GM23248 (cell line): Measurements from ENCODE around the gene ZBTB42. TPM values are rescaled to one million over a fixed set of nuclear protein-coding genes. Genes with fewer than 3 reads are reported as not detected.

Experiments
- DNase-seq: peaks from one replicate; pipeline ENCODE4 v3.0.0-alpha.2; 2015
- H2AFZ ChIP-seq: fragments of 200-600 bp; sonication (generic); 2 replicates; pipeline ENCODE4 v1.6.1; 2016; ENCODE audit warnings: antibody characterized with exemption
- H3F3A ChIP-seq: fragments of 200-600 bp; sonication (generic); 2 replicates; pipeline ENCODE4 v1.6.1; 2016; ENCODE audit warnings: mild to moderate bottlenecking, antibody characterized with exemption, mixed run types; ENCODE audit not compliant: insufficient read depth
- H3K27ac ChIP-seq: fragments of 200-600 bp; sonication (generic); 2 replicates; pipeline ENCODE4 v1.5.1; 2016; ENCODE audit warnings: mild to moderate bottlenecking
- H3K27me3 ChIP-seq: fragments of 200-600 bp; sonication (generic); replicated peaks from 2 replicates; pipeline ENCODE4 v1.6.1; 2016; ENCODE audit warnings: mild to moderate bottlenecking; ENCODE audit not compliant: insufficient read depth
- H3K36me3 ChIP-seq: fragments of 200-600 bp; sonication (generic); 2 replicates; pipeline ENCODE4 v1.6.1; 2016; ENCODE audit warnings: low read depth, mild to moderate bottlenecking
- H3K4me1 ChIP-seq: fragments of 200-600 bp; sonication (generic); 2 replicates; pipeline ENCODE4 v1.6.1; 2016; ENCODE audit warnings: mild to moderate bottlenecking; ENCODE audit not compliant: insufficient read depth
- H3K4me2 ChIP-seq: fragments of 200-600 bp; sonication (generic); one replicate; pipeline ENCODE4 v1.6.1; 2016; ENCODE audit warnings: mild to moderate bottlenecking; ENCODE audit not compliant: unreplicated experiment
- H3K4me3 ChIP-seq: fragments of 200-600 bp; sonication (generic); 2 replicates; pipeline ENCODE4 v1.5.1; 2016; ENCODE audit warnings: mild to moderate bottlenecking
- H3K79me2 ChIP-seq: fragments of 200-600 bp; sonication (generic); 2 replicates; pipeline ENCODE4 v1.6.1; 2016; ENCODE audit warnings: mild to moderate bottlenecking; ENCODE audit not compliant: insufficient read depth
- H3K9ac ChIP-seq: fragments of 200-600 bp; sonication (generic); 2 replicates; pipeline ENCODE4 v1.6.1; 2016; ENCODE audit warnings: mild to moderate bottlenecking
- H3K9me2 ChIP-seq: fragments of 200-600 bp; sonication (generic); 2 replicates; pipeline ENCODE4 v1.6.1; 2016; ENCODE audit warnings: mixed run types, mild to moderate bottlenecking, moderate library complexity; ENCODE audit not compliant: insufficient read depth
- H3K9me3 ChIP-seq: fragments of 200-600 bp; sonication (generic); one replicate; pipeline ENCODE4 v1.6.1; 2017; ENCODE audit warnings: low read depth
- H4K20me1 ChIP-seq: fragments of 200-600 bp; sonication (generic); 2 replicates; pipeline ENCODE4 v1.6.0; 2016; ENCODE audit not compliant: insufficient read depth
- EZH2 ChIP-seq: fragments of 200-600 bp; sonication (generic); IDR thresholded peaks from 2 replicates; pipeline ENCODE4 v1.6.1; 2018; ENCODE audit warnings: antibody characterized with exemption, mild to moderate bottlenecking; ENCODE audit not compliant: insufficient read depth, poor library complexity, severe bottlenecking
- EZH2phosphoT487 ChIP-seq: fragments of 200-600 bp; sonication (generic); IDR thresholded peaks from 2 replicates; pipeline ENCODE4 v1.6.1; 2018; ENCODE audit warnings: antibody characterized with exemption, moderate library complexity, mild to moderate bottlenecking, low read depth; ENCODE audit not compliant: insufficient read depth
- WGBS, 2 experiments: methylation state at CpG; one replicate each; pipeline ENCODE4 v1.1.6; 2015 to 2017; ENCODE audit warnings: low lambda C conversion rate in 2 of 2, low coverage in 1 of 2; ENCODE audit errors: missing lambda C conversion rate in 2 of 2; 5-methylcytosine and 5-hydroxymethylcytosine counted together
- in situ Hi-C: fragments of 300-500 bp; cut with MboI; formaldehyde crosslinking; loops from 2 replicates; pipeline ENCODE4 v1.15.0; 2020
- polyA plus RNA-seq: library from polyadenylated mRNA; unstranded; fragments of >200 nt; fragmentation: Nextera tagmentation; extraction: Ambion mirVana; gene quantifications from 2 replicates; pipeline ENCODE4 v1.2.1, GENCODE V29; 2016
- total RNA-seq: library from RNA; depleted of rRNA; stranded (reverse); fragments of >200 nt; shearing (Covaris generic); gene quantifications from 2 replicates; pipeline ENCODE4 v1.2.3, GENCODE V29; 2014

The ZBTB42 gene
- total and polyA plus RNA-seq, 2 experiments from 2014 or later = 0.56 to 2.4 TPM

GRCh38 chr14:104777808-104778249 lies 23.1 kb upstream of the ZBTB42 start:
- Histone ChIP-seq H3K9me2 (no peaks in the 10 kb centered on the region), H2AFZ (no peak overlapping the region), H3K4me3 (no peak overlapping the region), H3K4me1 (no peaks in the 10 kb centered on the region), H3K27me3 (no peaks in the 10 kb centered on the region), H4K20me1 (no peaks in the 10 kb centered on the region), H3K4me2 (no peak overlapping the region), H3K9me3 (no peaks in the 10 kb centered on the region), H3K79me2 (no peaks in the 10 kb centered on the region), H3K36me3 (no peaks in the 10 kb centered on the region; the same call in 1 of the 2 replicates), H3K27ac (no peak overlapping the region), H3F3A (no peaks in the 10 kb centered on the region), H3K9ac (no peak overlapping the region)
- in situ Hi-C loops = no loop called here
- DNase-seq = no peak
- WGBS, 2 experiments = 88 to 89% methylated on average over 10 to 15 of the region's 15 CpGs
- no peak for TF ChIP-seq EZH2phosphoT487
- no peak for TF ChIP-seq EZH2

- no peak for TF ChIP-seq EZH2phosphoT487
- Histone ChIP-seq H3K9me3 (no peaks in the 10 kb centered on the region), H3K36me3 (no peaks in the 10 kb centered on the region; the same call in 1 of the 2 replicates), H3K79me2 (no peaks in the 10 kb centered on the region), H3K9ac (no peak overlapping the region), H3K9me2 (no peaks in the 10 kb centered on the region), H4K20me1 (no peaks in the 10 kb centered on the region), H3K27ac (no peak overlapping the region), H3K4me1 (no peaks in the 10 kb centered on the region), H3F3A (no peaks in the 10 kb centered on the region), H2AFZ (no peak overlapping the region), H3K4me3 (no peak overlapping the region), H3K4me2 (no peak overlapping the region), H3K27me3 (no peaks in the 10 kb centered on the region)
- in situ Hi-C loops = no loop called here
- DNase-seq = no peak
- 88% methylated on average over 14 to 15 of the region's 15 CpGs for WGBS, 2 experiments
These were observed 22.1 kb upstream of the ZBTB42 start for GRCh38 chr14:104778694-104779331.

- no peak for TF ChIP-seq EZH2phosphoT487
- no peak for TF ChIP-seq EZH2
- Histone ChIP-seq H2AFZ (no peak overlapping the region), H3K79me2 (0 out of 2 replicates have a peak, but pooled peaks cover under 1% of the 10 kb centered on the region), H3K4me1 (no peaks in the 10 kb centered on the region), H3K4me3 (no peak overlapping the region), H3K9me2 (no peaks in the 10 kb centered on the region), H3K27me3 (no peaks in the 10 kb centered on the region), H3K4me2 (no peak overlapping the region), H3K9me3 (no peaks in the 10 kb centered on the region), H3K9ac (no peak overlapping the region), H4K20me1 (no peaks in the 10 kb centered on the region), H3F3A (no peaks in the 10 kb centered on the region), H3K36me3 (no peaks in the 10 kb centered on the region; the same call in 1 of the 2 replicates), H3K27ac (no peak overlapping the region)
- in situ Hi-C loops = no loop called here
- DNase-seq = no peak
- 86 to 89% methylated on average over 29 to 32 of the region's 32 CpGs for WGBS, 2 experiments
These were observed 21.0 kb upstream of the ZBTB42 start for GRCh38 chr14:104779776-104780512.

- in situ Hi-C loops = no loop called here
- Histone ChIP-seq H4K20me1 (no peaks in the 10 kb centered on the region), H3K4me3 (no peak overlapping the region), H2AFZ (no peak overlapping the region), H3K27me3 (no peaks in the 10 kb centered on the region), H3K4me2 (no peak overlapping the region), H3F3A (no peaks in the 10 kb centered on the region), H3K9me2 (no peaks in the 10 kb centered on the region), H3K79me2 (0 out of 2 replicates have a peak, but pooled peaks cover 6% of the 10 kb centered on the region), H3K9me3 (no peaks in the 10 kb centered on the region), H3K27ac (no peak overlapping the region), H3K4me1 (no peaks in the 10 kb centered on the region), H3K9ac (no peak overlapping the region), H3K36me3 (no peaks in the 10 kb centered on the region; the same call in 1 of the 2 replicates)
- 92 to 95% methylated on average over 22 to 24 of the region's 24 CpGs for WGBS, 2 experiments
- no peak for DNase-seq
- TF ChIP-seq EZH2 = no peak
- TF ChIP-seq EZH2phosphoT487 = no peak
These were observed 20.3 kb upstream of the ZBTB42 start for GRCh38 chr14:104780513-104781030.
